DMS53 treated with DMSO at 0.1 percent for 48 hours (cell line): ENCODE results near the gene SEMA3C.

Source experiments
- DNase-seq: peaks from one replicate; lab custom pipeline; 2025; ENCODE audit not compliant: unreplicated experiment; lab: John Stamatoyannopoulos, UW

Gene SEMA3C

DNA sequence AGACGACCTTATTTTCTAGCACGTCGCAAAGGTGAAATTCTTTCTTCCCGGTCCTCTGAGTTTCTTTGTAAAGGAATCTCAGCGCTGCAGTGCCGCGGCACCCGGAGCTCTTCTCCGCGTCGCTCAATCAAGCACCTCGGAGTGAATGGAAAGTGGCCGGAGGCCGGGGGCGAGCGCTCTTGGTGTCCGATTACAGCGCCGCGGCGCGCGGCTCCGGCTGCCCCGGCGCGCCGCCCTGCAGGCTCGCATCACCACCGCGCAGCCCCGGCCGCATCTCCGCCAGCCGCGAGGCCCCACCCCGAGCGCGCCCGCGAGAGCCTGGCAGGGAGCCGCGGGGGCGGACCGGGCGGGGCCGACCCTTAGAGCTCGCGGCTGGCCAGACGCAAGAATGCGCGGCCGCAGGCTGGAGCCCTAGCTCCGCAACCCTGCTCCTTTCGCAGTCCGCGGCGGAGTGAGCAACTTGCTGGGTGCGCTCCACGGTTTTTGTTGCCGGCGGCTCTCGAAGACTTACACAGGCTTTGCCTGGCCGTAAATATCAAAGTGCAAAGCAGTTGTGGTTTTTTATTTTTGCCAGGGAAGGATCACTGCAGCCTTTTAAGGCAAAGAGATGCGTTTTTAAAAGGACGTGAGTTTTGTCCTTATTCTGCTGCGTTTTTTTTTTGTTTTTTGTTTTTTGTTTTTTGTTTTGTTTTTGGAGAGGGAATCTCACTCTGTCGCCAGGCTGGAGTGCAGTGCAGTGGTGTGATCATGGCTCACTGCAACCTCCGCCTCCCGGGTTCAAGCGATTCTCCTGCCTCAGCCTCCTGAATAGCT is at the start of gene SEMA3C:
TSS of gene SEMA3C (minus strand) at position 143 of the 813 bp plus-strand sequence. CDS start 2,270 bp downstream, outside the sequence.
- peak; percentile 89 for DNase-seq

GRCh38 chr7:80968606-80969005 is 49.8 kb upstream of the SEMA3C start:
- DNase-seq = no peak

DNA sequence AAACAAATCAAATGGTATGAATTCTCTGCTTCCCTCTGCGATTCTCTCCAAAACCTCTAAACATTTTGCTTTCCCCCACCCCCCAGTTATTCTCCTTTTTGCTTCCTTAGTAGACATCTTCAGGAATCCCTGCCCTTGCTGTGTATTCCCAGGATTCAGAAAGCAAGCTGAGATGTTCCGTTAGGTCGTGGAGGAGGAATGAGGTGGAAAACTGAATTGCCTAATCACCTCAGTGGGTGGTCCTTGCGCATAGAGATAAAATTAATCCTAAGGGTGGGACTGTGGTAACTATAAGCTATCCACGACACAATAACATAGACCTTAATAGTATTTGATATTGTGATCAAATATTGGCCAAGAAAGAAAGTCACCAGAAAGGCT is 49.1 kb upstream of the SEMA3C start:
- DNase-seq = no peak

- DNase-seq = no peak
These were observed 48.4 kb upstream of the SEMA3C start for GRCh38 chr7:80967071-80967916.

GRCh38 chr7:80960244-80960795 is 41.5 kb upstream of the SEMA3C start:
- no peak for DNase-seq

- DNase-seq = no peak
These were observed 38.5 kb upstream of the SEMA3C start for GRCh38 chr7:80957226-80957777.

DNA sequence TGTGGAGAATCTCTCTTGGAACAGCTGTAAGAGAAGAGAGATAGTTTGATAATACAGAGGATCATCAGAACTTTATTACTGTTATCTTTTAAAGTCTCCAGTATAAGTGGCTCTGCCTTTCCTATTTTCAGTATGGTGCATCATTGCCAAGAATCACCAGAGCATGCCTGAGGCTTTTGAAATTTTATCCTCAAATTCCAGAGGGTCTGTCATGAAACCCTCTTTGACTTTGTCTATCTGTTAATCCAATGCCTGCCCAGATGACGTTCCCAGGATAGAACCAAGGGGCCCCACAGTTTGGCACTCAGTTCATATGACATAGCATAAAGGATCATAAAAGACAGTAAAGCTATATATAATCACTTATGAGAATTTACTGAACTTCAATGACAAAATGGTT is 35.3 kb upstream of the SEMA3C start:
- no peak for DNase-seq

DNA sequence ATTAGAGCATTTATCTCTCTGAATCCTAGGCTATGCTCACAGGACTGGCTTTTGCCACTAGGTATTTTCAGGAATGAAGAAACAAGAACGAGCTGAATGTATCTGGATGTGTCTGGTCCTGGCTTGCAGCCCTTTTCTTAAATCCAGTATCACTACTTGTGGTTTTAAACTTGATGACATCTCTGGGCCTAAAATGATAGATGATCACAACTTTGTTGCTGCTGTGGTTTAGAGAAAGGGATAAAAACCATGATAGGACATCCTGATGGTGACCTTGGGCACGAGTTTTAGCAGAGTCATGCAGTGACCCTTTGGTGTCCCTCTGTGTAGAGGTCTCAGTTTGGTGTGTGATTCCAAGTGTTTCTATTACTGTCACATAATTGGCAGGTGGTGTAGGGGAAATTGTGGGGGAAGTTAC is 31.7 kb upstream of the SEMA3C start:
- DNase-seq = no peak

DNA sequence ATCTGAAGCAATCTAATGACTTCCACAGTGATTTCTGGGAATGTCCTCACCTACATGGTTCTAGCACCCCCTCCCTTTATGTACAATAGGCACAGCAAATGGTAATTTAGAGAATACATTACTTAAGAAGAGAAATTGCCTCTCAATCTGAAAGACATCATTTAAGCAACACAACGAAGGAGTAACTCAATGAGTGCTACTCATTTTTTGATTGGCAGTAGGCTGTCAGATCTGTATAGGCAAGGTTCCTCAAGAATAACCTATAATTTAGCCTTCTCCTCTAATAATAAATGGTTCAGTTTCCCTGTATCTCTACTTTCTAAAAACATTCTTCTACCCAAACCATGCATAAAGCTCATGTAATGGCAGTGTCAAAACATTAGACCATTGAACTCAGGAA is 30.6 kb upstream of the SEMA3C start:
- DNase-seq = no peak

DNA sequence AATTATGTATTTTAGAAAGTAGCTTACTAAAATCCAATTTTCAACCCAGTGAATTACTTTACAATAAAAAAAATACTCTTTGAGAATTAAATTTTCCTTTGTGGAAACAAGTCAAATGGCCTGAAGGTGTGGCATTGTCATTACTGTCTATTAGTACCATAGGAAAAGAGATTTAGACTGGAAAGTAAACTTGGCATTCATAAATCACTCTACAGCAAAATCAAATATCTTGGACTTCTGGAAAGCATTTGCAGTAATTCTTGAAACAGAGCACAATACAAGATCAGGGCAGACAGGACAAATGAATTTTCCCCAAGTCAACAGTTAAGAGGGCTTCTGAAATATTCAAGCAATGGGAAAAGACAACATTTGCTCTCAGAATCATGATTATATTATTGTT is 28.0 kb upstream of the SEMA3C start:
- no peak for DNase-seq

DNA sequence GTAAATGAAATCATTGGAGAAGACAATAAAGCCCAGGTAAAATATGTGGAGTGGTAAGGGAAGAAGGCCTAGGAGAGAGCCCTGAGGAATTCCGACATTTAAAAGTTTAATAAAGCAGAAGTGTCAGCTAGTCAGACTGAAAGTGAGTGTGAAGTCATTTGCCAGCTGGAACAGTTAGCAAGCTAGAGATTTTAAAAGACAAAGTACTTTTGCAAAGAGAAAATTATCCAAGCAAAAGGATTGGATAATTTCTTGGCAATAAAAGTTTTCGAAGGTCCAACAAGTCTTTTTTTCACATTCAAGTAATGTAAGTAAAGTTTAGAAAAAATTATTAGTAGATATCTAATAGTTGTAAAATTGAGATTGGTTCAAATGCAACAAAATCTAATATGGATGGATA is 27.1 kb upstream of the SEMA3C start:
- DNase-seq = no peak

DNA sequence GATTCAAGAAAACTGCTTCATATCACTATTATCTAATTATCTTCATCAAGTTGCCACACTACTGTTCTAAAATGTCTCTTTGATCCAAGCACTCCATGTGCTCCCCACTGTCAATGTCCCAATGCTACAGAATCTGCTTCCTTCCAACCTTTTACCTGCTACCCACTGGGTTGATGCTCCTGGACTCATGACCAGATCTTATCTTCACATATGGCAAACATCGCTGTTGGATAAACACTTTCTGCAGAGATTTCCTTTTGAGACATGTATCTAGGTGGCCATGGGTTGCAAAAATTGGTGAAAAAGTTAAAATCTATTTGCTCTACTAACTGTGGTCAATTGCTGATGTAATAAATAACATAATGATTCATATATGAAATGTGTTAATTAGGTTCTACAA is 24.5 kb upstream of the SEMA3C start:
- no peak for DNase-seq

DNA sequence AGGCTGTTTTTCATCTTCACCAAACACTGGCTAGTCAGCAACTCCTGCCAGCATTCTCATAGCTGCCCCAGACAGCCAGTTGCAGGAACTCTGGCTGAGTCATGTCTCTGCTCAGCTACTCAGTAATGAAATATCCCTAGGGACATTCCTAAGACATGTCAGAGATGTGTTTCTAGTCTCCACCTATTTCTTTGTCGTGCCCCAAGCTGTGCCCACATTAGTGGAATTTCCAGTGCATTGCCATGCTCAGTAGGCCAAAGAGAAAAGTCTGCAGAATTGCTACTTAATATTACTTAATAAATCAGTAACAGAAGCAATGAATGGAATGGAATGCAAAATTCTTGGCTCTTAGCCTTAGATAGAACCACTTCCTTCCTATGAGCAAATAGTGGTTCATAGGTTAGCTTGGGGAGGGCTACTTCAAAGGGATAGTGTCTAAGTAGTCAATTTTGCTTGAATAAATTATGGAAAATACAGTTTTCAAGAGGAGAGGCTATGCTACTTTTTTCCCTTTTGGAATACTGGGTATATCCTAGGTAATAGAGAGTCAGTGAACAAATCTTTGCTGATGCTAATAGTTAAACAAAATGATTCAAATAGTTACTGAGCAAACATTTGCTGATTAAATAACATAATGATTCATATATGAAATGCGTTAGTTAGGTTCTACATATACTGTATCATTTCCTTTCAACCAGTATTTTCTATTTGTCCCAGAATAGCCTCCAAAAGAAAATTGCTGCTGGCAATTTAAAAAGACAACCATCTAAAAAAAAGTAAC is 23.6 kb upstream of the SEMA3C start:
- DNase-seq = peak; percentile 18

- no peak for DNase-seq
These were observed 22.4 kb upstream of the SEMA3C start for GRCh38 chr7:80941208-80941758.

DNA sequence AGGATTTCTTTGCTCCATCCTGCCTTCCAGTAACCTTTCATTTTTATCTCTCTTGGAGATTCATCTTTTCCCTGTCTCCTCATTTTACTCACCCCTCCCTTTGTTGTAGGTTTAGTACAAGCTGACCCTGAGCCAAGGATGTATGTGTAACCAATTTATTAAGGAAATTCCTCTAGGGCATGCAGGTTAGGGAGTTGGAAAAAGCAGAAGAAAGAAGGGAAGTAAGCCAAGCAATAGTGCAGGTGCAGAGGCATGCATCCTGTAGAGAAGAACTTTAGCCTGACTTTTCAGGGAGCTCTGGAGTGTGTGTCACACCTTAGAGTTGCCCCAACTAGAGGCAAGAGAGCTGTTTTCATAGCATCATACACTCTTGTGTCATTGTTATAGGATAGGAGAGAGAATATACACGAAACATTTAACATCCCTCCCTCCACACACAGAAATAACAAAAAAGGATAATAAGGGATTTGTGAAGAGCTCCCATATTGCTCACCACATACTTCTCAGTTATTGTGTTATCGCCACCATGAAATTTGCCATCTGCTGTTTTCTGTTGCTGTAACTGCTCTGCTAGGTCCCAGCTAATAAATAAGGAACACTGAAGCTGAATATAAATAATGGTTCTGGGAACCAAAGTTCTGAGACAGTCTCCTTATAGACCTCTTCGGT is 21.8 kb upstream of the SEMA3C start:
- peak; percentile 15 for DNase-seq

DNA sequence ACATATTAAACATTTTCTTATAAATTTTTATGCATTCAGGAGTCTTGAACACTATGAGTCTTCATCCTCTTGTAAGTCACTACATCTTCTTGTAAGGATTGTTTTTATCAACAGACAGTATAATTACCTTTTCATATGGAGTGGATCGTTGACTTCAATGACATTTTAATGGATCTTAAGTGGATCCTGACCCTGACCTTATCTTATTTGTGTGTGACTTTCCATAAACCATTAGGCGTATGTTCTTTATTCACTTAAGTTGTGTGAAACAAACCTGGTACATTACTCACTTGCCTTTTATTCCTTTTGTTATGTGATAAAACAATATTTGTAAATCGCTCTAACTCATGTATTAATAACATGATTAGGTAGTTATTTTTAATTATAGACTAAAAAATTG is 18.5 kb upstream of the SEMA3C start:
- no peak for DNase-seq

- no peak for DNase-seq
These were observed 17.3 kb upstream of the SEMA3C start for GRCh38 chr7:80935991-80936780.

GRCh38 chr7:80934321-80934720 is 15.5 kb upstream of the SEMA3C start:
- no peak for DNase-seq

DNA sequence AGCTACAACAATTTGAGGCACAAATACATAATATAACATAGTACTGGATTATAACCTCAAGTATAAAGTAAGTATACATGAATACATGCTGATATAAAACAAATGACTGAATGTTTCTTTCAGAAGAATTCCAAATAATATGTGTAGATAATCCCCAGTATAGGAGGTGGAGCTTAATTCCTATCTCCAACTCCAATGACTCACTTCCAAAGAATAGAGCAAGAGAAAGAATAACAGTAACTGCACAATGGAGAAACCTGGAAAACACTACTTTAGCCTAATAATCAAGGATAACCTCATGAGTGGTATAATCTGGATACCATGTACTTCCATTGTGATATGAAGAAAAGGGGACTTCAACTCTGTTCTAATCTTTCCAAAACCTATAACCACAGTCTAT is 13.7 kb upstream of the SEMA3C start:
- DNase-seq = no peak
